Stimulated activated CD4-positive, alpha-beta T cell treated with anti-CD3 and anti-CD28 coated beads, Interleukin-12 subunit alpha, Interleukin-12 subunit beta, amount 100 ng/mL, for 48 hours (primary cell): ENCODE results near the gene CST3.
"Not testable (repeated sequence)": the region's sequence is repeated elsewhere in the genome, so short reads cannot be mapped to it uniquely, and the experiment has no call there.

Experiments used
- DNase-seq, 3 donors: peaks; one replicate each; pipeline ENCODE4 v3.0.0-alpha.2; 2020; ENCODE audit warnings: low read depth in 2 of 3, low spot score in 1 of 3

Gene CST3

DNA sequence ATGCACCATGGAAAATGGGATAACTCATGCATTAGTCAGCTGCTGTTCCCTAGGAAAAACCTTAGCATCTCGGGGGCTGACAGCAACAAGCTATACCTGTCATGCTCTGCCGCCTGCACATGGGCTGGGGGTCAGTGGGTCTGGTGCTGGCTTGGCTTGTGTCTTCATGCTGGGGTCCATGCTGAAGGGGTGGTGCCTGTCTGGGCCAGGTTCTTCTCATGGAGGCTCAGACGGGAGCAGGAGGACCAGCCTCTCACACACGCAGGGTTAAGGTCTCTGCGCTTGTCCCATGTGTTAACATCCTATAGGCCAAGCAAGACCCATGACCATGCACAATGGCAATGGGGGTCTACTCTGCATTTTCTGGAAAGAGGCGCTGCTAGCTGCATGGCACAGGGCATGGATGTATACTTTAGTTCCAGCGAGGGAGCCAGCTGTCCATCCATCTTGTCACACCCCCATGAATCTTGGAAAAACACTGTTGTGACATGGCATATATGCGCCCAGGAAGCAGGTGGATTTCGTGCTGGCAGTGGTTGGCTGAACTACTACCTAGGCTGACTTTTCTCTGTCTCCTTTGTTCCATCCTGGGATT lies 24.6 kb upstream of the CST3 start:
- no peak for DNase-seq

GRCh38 chr20:23661002-23661429 lies 23.3 kb upstream of the CST3 start:
- DNase-seq, result no peak

GRCh38 chr20:23659989-23660837 lies 22.5 kb upstream of the CST3 start:
- no peak for DNase-seq

DNA sequence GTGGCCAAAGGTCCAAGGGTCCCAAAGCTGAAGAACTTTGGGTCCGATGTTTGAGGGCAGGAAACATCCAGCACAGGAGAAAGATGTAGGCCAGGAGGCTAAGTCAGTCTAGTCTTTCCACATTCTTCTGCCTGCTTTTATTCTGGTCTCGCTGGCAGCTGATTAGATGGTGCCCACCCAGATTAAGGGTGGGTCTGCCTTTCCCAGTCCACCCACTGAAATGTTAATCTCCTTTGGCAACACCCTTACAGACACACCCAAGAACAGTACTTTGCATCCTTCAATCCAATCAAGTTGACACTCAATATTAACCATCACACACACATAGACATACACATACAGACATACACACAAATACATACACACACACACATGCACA lies 21.8 kb upstream of the CST3 start:
- DNase-seq, result not testable (repeated sequence)

DNA sequence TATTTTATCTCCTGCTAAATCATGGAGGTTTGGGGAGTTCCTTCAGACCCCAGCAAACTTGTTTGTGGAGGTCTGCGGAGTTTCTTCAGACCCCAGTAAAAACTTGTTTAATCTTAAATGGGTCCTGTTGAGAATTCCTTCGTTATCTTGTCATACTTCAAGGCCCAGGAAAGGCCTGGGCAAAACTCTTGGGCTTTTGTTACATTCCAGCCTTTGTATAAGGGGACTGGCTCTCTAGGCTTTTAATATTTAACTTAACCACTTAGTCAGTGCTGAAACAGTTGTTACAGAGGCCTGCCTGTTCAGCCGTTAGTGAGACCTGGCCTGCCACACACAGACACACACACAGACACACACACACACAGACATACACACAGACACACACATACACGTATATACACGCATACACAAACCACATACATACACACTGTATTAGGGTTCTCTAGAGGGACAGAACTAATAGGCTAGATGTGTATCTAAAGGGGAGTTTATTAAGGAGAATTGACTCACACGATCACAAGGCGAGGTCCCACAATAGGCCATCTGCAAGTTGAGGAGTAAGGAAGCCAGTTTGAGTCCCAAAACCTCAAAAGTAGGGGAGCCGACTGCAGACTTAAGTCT lies 21.3 kb upstream of the CST3 start:
- no peak for DNase-seq

DNA sequence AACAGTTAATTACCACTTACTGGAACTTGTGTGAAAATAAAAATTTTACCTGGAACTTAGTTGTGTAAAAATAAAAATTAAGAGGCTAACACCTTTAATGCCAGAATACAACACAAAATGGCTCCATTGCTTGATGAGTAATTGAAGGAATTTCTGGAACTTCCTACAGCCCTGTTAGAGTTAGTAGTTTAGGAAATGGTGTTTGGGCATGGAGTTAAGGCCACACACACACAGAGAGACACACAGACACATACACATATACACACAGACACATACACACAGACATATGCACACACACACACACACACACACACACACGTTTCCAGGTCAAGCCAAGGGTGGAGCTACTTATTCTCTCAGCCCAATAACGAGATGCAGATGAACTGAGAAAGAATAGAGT lies 20.6 kb upstream of the CST3 start:
- no peak for DNase-seq

DNA sequence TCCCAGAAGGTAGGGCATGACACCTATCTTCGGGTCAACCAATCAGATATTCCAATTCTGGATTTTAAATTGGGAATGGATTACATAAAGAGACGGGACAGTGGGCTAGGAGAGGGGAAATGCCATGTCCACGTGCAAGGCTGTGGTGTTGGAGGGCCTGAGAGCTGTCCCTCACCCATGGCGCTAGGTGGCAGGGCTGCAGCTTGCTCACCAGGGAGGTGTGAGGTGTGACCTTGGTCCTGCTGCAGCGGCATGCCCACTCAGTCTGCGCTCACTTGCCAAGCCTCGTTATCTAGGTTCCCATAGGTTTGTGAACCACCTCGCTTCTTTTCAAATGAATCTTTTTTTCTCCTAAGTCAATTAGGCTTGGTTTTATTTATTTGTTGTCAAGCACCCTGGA lies 19.4 kb upstream of the CST3 start:
- no peak for DNase-seq

DNA sequence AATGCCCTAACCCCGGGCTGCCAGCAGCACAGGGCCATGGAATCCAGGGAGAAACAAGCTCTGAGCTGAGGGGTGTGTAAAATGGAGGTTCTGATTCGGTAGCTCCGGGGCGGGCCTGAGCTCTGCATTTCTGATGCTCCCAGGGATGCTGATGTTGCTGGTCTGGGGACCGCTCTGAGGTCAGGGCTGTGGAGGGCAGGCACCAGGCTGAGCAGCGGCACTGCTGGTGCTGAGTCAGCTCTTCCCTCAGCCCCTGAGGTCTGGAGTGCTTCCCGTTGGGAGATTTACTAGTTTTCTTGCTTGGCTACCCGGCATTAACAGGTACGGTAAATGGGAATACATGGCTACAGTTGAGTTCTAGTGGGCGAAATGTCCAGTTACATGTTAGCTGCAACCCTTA lies 18.6 kb upstream of the CST3 start:
- no peak for DNase-seq

DNA sequence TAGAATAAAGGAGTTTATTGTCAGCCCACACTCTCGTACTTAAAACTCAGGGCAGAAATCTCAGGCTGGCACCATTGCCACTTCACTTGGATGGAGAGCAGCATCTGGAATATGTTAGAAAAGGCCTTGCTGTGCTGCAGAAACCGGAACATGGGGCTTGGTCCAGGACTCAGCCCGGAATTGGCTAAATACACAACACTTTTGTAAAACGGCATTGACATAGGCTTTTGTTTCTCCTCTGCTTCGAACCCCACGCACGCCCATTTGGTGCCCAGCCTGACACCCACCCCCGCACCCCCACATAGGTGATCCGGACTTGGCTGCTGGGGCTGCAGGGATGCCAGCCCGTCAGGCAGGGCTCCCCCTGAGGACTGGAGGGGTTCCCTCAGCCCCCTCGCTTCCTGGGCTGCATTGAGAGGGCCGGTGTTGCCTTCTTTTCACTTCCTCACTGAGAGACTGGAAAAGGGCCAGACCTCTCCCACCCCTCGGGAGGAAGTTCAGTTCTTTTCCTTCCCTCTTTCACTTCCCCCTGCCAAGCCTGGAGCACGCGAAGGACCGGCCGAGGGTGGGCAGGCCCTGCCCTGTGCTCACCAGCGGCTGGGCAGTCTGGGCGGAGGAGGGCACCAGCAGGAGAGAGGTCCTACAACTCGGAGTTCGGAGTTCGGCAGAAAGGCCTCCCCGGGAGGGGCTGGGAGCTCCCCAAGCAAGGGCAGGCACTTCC lies 17.9 kb upstream of the CST3 start:
- DNase-seq, result no peak

- no peak for DNase-seq
These were observed 17.0 kb upstream of the CST3 start for GRCh38 chr20:23654717-23655116.

DNA sequence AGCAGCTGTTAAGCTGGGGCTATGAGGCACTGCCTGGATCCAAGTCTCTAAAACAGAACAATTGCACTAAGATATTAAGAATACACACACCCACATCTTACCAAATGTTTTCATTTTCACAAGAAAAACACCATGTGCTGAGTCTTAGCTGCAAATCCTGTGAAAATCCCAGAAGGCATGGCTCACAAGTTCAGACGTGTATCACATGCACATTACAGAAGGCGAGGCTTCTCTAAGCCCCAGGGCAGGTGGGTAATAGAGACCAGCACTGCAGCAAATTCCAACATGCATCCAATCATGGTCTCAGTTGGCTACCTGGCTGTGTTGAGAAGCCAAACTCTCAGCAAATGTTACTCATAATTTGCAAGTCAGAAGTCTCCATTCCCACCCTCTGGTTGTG lies 16.2 kb upstream of the CST3 start:
- no peak for DNase-seq

DNA sequence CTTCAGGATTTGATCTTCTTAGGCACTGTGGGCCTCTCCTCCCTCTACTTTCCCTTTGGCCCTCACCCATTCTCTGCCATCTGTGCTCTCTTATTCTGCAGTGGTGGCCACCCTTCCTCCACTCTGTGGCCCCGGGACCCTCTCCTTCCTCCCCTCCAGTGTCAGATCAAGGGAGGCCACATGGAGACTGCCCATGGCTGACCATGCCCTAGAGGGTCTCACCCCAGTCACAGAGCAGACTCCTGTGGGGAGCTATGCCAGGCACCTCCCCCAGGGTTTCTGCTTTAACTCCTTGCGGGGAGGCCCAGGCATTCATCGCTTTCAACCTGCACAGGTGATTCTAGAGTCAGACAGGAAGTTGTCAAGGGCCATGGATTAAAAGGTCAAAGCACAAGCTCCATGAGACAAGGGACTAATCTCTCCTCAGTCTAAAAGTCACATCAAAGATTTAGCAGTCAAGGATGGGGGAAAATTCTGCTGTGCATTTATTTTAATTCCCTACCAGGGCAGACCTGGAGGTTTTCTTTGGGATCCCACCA lies 15.7 kb upstream of the CST3 start:
- DNase-seq, result no peak

DNA sequence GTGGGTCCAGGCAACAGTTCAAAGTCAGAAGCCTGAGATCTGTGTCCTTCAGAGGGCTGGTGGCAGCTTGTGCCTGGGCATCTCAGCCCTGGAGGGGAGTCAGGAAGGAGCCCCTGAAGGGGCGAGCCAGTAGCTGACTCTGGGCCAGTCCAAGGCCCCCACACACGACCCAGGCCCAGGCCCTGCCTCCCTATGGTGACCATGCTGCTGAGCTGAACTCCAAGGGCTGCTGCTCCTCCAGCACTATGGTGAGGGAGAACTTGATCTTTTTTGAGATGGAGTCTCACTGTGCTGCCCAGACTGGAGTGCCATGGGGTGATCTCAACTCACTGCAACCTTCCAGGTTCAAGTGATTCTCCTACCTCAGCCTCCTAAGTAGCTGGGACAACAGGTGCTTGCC lies 15.2 kb upstream of the CST3 start:
- DNase-seq, result no peak

DNA sequence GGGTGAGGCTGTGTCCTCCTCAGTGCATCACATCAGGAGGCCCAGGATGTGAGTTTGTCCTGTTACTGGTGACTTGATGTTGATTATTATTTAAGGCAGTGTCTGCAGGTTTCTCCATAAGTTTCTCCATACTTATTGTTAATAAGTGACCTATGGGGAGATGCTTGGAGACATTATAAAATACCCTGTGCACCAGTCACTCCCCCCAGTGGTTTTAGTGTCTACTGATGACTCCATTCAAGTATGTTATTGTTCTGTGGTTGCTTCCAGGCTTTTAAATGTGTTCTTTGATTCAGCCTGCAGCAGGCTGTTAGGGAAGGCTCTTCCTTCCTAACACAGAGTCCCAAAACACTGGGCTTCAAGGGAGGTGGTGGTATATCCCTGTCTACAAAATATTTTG lies 14.6 kb upstream of the CST3 start:
- no peak for DNase-seq

GRCh38 chr20:23651117-23651516 lies 13.4 kb upstream of the CST3 start:
- no peak for DNase-seq

- DNase-seq, result no peak
These were observed 12.2 kb upstream of the CST3 start for GRCh38 chr20:23649830-23650417.

DNA sequence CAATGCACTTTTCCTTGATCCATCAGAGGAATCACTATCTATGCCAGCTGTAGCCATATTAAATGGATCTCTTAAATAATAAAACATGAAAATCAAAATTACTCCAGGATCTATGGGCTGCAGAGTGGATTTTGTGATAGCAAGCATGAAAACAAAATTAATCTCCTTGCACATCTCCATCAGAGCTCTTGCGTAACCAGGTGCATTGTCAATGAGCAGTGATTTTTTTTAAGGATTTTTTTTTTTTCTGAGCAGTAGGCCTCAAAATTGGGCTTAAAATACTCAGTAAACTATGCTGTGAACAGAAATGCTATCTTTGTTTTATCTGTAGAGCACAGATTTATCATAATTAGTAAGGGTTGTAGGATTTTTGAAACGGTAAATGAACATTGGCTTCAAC lies 11.5 kb upstream of the CST3 start:
- DNase-seq, result no peak

- DNase-seq, result no peak
These were observed 9.6 kb upstream of the CST3 start for GRCh38 chr20:23647346-23647745.

GRCh38 chr20:23646106-23646873 lies 8.5 kb upstream of the CST3 start:
- DNase-seq, result no peak

DNA sequence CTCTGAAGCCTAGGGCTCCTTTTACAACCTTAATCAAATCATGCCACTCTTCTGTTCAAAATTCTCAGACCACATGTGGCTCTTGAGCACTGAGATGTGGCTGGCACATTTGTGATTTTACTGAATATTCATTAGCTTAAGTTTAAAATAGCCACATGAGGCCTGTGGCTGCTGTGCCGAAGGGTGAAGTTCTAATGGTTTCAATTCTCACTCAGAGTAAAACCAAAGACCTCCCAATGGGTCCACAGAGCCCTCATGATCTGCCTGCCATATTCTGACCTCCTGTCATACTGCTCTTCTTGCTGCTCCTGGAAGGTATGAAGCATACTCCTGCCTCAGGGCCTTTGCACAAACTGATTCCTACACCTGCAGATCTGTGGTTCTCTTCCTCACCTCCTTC lies 7.8 kb upstream of the CST3 start:
- DNase-seq, result no peak
